C4-2B (cell line): ENCODE data around the gene CTNNB1.
A peak's percentile ranks its signal among the peaks of the same experiment; 100 is the strongest.
"Not testable (repeated sequence)": the region's sequence is repeated elsewhere in the genome, so short reads cannot be mapped to it uniquely, and the experiment has no call there.

ENCODE experiments used
- H3K27ac ChIP-seq: fragments of 450-650 bp; 2 replicates; pipeline ENCODE4 v1.5.1; 2017
- ZFX ChIP-seq: fragments of 450-650 bp; IDR thresholded peaks from 2 replicates; pipeline ENCODE4 v1.6.1; 2017
- TF ChIP-seq, protein P1 (sequence below): fragments of 450-650 bp; conservative IDR thresholded peaks from 2 replicates; pipeline ENCODE4 v1.5.1; 2017; ENCODE audit warnings: mild to moderate bottlenecking

CTNNB1 gene

DNA sequence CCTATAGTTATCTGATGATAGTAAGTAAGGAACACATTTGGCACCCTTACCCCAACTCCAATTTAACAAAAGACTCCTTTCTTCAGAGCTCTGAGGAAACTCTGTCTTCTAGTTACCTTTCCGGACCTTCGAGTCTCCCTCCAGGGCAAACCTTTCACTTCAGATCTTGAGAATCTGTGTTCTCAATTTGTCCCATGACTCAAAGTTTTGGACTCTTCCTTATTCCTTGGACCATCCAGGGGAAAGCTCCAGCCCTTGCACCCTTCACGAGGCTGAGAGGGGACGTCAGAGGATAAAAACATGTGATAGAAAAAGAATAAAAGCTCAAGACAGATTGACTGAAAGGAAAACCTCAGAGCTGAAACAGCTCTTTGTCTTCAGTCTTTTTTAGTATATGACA lies 76.9 kb downstream of the CTNNB1 start:
- no peak overlapping the region for H3K27ac ChIP-seq
- no peak for TF ChIP-seq ZFX
- TF ChIP-seq, protein P1, sequence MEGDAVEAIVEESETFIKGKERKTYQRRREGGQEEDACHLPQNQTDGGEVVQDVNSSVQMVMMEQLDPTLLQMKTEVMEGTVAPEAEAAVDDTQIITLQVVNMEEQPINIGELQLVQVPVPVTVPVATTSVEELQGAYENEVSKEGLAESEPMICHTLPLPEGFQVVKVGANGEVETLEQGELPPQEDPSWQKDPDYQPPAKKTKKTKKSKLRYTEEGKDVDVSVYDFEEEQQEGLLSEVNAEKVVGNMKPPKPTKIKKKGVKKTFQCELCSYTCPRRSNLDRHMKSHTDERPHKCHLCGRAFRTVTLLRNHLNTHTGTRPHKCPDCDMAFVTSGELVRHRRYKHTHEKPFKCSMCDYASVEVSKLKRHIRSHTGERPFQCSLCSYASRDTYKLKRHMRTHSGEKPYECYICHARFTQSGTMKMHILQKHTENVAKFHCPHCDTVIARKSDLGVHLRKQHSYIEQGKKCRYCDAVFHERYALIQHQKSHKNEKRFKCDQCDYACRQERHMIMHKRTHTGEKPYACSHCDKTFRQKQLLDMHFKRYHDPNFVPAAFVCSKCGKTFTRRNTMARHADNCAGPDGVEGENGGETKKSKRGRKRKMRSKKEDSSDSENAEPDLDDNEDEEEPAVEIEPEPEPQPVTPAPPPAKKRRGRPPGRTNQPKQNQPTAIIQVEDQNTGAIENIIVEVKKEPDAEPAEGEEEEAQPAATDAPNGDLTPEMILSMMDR: no peak

DNA sequence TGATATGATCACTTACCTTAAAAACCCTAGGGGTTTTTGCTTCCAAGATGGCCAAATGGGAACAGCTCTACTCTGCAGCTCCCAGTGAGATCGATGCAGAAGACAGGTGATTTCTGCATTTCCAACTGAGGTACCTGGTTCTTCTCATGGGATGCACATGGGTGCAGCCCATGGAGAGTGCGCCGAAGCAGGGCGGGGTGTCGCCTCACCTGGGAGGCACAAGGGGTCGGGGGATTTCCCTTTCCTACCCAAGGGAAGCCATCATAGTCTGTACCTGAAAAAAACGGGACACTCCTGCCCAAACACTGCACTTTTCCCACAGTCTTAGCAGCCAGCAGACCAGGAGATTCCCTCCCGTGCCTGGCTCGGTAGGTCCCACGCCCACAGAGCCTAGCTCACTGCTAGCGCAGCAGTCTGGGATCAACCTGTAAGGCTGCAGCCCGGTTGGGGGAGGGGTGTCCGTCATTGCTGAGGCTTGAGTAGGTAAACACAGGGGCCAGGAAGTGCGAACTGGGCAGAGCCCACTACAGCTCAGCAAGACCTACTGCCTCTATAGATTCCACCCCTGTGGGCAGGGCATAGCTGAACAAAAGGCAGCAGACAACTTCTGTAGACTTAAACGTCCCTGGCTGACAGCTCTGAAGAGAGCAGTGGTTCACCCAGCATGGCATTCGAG lies 78.6 kb downstream of the CTNNB1 start:
- TF ChIP-seq, protein P1: no peak
- no peak for TF ChIP-seq ZFX
- no peak overlapping the region for H3K27ac ChIP-seq

GRCh38 chr3:41284934-41285333 lies 85.6 kb downstream of the CTNNB1 start:
- H3K27ac ChIP-seq: not testable (repeated sequence)

GRCh38 chr3:41286305-41286704 lies 87.0 kb downstream of the CTNNB1 start:
- TF ChIP-seq, protein P1: peak; percentile 9; the same call in 1 of the 2 replicates
- TF ChIP-seq ZFX: no peak
- no peak overlapping the region for H3K27ac ChIP-seq

- TF ChIP-seq, protein P1: no peak
- TF ChIP-seq ZFX: no peak
- no peak overlapping the region for H3K27ac ChIP-seq
Measured at GRCh38 chr3:41288785-41289184, 89.5 kb downstream of the CTNNB1 start.
